ENCODE measurements around the gene MCTP2. TPM values are rescaled to one million over a fixed set of nuclear protein-coding genes. Genes with fewer than 3 reads are reported as not detected.
"Not testable (repeated sequence)": the region's sequence is repeated elsewhere in the genome, so short reads cannot be mapped to it uniquely, and the experiment has no call there.

Gene MCTP2
- total RNA-seq, 1 donor from 2014 or later, result 6.3 TPM

- H3K27me3 ChIP-seq (ENCODE audit: control insufficient read depth, insufficient read depth, low read length), result no peaks in the 10 kb centered on the region
- no peak overlapping the region for H3K4me3 ChIP-seq (ENCODE audit: low read depth, low read length)
- no peak for DNase-seq (ENCODE audit: low read depth)
- no peaks in the 10 kb centered on the region for H3K36me3 ChIP-seq (ENCODE audit: control insufficient read depth, insufficient read depth, low read length)
- TF ChIP-seq, protein P1, sequence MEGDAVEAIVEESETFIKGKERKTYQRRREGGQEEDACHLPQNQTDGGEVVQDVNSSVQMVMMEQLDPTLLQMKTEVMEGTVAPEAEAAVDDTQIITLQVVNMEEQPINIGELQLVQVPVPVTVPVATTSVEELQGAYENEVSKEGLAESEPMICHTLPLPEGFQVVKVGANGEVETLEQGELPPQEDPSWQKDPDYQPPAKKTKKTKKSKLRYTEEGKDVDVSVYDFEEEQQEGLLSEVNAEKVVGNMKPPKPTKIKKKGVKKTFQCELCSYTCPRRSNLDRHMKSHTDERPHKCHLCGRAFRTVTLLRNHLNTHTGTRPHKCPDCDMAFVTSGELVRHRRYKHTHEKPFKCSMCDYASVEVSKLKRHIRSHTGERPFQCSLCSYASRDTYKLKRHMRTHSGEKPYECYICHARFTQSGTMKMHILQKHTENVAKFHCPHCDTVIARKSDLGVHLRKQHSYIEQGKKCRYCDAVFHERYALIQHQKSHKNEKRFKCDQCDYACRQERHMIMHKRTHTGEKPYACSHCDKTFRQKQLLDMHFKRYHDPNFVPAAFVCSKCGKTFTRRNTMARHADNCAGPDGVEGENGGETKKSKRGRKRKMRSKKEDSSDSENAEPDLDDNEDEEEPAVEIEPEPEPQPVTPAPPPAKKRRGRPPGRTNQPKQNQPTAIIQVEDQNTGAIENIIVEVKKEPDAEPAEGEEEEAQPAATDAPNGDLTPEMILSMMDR (IDR thresholded peaks at IDR 0.05; ENCODE audit: insufficient read depth, low read length, poor library complexity, severe bottlenecking), result no peak
Measured at GRCh38 chr15:94252906-94253491, 21.6 kb downstream of the MCTP2 start.

- no peak overlapping the region for H3K4me3 ChIP-seq (ENCODE audit: low read depth, low read length)
- H3K27me3 ChIP-seq (ENCODE audit: control insufficient read depth, insufficient read depth, low read length), result no peaks in the 10 kb centered on the region
- no peaks in the 10 kb centered on the region for H3K36me3 ChIP-seq (ENCODE audit: control insufficient read depth, insufficient read depth, low read length)
- DNase-seq (ENCODE audit: low read depth), result no peak
- TF ChIP-seq, protein P1 (IDR thresholded peaks at IDR 0.05; ENCODE audit: insufficient read depth, low read length, poor library complexity, severe bottlenecking), result no peak
Measured at GRCh38 chr15:94253742-94254141, 22.4 kb downstream of the MCTP2 start.

DNA sequence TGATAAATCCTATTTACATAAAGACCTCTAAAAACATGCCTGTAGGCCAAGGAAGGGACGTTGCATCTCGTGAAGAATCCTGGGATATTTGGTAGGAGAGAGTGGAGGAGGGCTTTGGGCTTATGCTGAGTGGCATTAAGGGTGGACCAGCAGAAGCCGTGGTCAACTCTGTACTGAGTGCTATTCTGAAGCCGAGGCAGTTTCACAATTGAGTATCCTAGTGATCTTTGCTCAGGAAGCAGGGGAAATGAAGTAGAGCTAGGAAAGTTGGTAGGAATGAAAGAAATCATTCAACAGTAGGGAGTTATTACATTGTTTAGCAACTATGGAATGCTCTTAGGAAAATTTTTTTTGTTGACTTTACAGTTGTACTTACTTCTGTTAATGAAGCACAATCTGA, 24.2 kb downstream of the MCTP2 start:
- no peak for DNase-seq (ENCODE audit: low read depth)
- no peak overlapping the region for H3K4me3 ChIP-seq (ENCODE audit: low read depth, low read length)
- no peaks in the 10 kb centered on the region for H3K36me3 ChIP-seq (ENCODE audit: control insufficient read depth, insufficient read depth, low read length)
- no peaks in the 10 kb centered on the region for H3K27me3 ChIP-seq (ENCODE audit: control insufficient read depth, insufficient read depth, low read length)
- TF ChIP-seq, protein P1 (IDR thresholded peaks at IDR 0.05; ENCODE audit: insufficient read depth, low read length, poor library complexity, severe bottlenecking), result no peak

DNA sequence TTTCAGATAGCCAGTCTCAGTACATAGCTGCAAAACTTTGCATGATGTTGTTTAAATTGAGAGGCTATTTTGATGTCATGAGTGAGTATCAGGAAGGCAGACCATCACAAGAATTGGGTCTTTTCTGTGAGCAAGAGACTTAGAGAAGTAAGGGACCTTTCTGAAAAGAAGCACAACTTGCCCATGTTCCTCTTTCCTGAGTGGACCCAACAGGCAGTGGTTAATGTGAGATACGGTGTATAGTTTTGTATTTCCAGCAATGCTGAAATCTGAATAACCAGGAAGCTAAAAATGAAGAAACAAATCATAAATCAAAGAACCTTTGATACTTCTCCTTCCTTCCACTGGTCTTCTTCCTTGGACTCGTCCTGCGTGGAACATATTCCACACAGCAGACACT, 25.1 kb downstream of the MCTP2 start:
- Histone ChIP-seq H3K27me3 (ENCODE audit: control insufficient read depth, insufficient read depth, low read length) (no peaks in the 10 kb centered on the region), H3K36me3 (ENCODE audit: control insufficient read depth, insufficient read depth, low read length) (no peaks in the 10 kb centered on the region), H3K4me3 (ENCODE audit: low read depth, low read length) (no peak overlapping the region)
- DNase-seq (ENCODE audit: low read depth), result no peak
- TF ChIP-seq, protein P1 (IDR thresholded peaks at IDR 0.05; ENCODE audit: insufficient read depth, low read length, poor library complexity, severe bottlenecking), result no peak

DNA sequence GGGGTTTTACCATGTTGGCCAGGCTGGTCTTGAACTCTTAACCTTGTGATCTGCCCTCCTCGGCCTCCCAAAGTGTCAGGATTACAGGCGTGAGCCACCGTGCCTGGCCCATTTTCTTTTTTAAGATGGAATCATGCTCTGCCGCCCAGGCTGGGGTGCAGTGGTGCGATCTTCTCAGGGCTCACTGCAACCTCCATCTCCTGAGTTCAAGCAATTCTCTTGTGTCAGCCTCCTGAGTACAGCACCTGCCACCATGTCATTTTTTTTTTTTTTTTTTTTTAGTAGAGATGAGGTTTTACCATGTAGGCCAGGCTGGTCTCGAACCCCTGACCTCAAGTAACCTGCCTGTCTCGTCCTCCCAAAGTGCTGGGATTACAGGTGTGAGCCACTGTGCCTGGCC, 26.4 kb downstream of the MCTP2 start:
- H3K4me3 ChIP-seq (ENCODE audit: low read depth, low read length); DNase-seq (ENCODE audit: low read depth); H3K36me3 ChIP-seq (ENCODE audit: control insufficient read depth, insufficient read depth, low read length); H3K27me3 ChIP-seq (ENCODE audit: control insufficient read depth, insufficient read depth, low read length): not testable (repeated sequence)

DNA sequence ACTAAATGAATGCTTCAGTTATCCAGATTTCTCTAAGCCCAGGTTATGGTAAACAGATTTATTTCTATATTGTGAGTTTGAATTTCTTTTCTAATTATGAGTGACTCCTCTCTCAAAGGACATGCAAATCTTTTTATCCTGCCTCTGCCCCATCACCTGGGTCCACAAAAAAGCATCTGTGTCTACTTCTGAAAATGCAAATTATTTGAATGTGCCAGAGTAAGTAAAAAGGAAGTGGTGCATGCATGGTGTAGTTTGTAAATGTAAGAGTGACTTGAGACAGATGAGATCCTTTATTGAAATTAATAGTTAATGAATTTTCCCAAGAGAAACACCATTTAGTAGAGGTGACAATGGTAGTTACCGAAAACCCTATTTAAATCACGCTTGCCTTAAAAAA, 26.9 kb downstream of the MCTP2 start:
- Histone ChIP-seq H3K36me3 (ENCODE audit: control insufficient read depth, insufficient read depth, low read length) (no peaks in the 10 kb centered on the region), H3K27me3 (ENCODE audit: control insufficient read depth, insufficient read depth, low read length) (no peaks in the 10 kb centered on the region), H3K4me3 (ENCODE audit: low read depth, low read length) (no peak overlapping the region)
- no peak for DNase-seq (ENCODE audit: low read depth)
- TF ChIP-seq, protein P1 (IDR thresholded peaks at IDR 0.05; ENCODE audit: insufficient read depth, low read length, poor library complexity, severe bottlenecking), result no peak

All from kidney epithelial cell (primary cell).